A673 (cell line): Measurements from ENCODE around the gene OTOG.

Source experiments
- EZH2 ChIP-seq: fragments of 200-600 bp; sonication (generic); IDR thresholded peaks from 2 replicates; pipeline ENCODE4 v1.6.1; 2017; ENCODE audit warnings: borderline replicate concordance, low read depth, mild to moderate bottlenecking, mixed read lengths, antibody characterized with exemption, low read length; ENCODE audit not compliant: poor library complexity, severe bottlenecking
- TF ChIP-seq, protein P1 (sequence below): fragments of 300-800, 200-600 bp; sonication (generic); conservative IDR thresholded peaks from 2 replicates; pipeline ENCODE4 v1.5.1; 2017; ENCODE audit warnings: low read depth, mild to moderate bottlenecking, antibody characterized with exemption, low read length, moderate library complexity, mixed read lengths

DNA sequence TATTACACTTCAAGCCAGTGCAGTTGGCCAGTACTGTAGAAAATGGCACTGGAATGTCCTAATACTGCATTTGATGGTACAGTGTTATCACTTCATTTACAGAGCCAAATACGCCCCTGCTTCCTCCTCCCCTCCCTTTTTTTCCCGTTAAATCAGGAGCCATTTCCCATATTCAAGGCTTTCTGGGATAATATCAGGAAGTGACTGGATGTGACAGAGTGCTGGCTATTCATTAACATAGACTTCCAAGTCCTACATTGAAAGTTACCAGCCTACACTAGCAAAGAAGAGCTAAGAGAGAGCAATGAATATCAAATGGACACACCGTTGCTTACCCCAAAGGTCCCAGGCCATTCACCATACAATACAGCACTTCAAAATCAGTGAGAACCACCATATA lies 38.3 kb upstream of the OTOG start:
- TF ChIP-seq, protein P1, sequence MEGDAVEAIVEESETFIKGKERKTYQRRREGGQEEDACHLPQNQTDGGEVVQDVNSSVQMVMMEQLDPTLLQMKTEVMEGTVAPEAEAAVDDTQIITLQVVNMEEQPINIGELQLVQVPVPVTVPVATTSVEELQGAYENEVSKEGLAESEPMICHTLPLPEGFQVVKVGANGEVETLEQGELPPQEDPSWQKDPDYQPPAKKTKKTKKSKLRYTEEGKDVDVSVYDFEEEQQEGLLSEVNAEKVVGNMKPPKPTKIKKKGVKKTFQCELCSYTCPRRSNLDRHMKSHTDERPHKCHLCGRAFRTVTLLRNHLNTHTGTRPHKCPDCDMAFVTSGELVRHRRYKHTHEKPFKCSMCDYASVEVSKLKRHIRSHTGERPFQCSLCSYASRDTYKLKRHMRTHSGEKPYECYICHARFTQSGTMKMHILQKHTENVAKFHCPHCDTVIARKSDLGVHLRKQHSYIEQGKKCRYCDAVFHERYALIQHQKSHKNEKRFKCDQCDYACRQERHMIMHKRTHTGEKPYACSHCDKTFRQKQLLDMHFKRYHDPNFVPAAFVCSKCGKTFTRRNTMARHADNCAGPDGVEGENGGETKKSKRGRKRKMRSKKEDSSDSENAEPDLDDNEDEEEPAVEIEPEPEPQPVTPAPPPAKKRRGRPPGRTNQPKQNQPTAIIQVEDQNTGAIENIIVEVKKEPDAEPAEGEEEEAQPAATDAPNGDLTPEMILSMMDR = no peak
- no peak for TF ChIP-seq EZH2
